WERI-Rb-1 (cell line): ENCODE data around the gene CDH10.
A peak's percentile ranks its signal among the peaks of the same experiment; 100 is the strongest.

Experiments used
- DNase-seq: peaks from one replicate; pipeline ENCODE4 v3.0.0-alpha.2; 2020
- H3K27ac ChIP-seq: fragments of 250-450 bp; sonication (Bioruptor Pico); 2 replicates; pipeline ENCODE4 v1.5.1; 2020; ENCODE audit warnings: mild to moderate bottlenecking, moderate library complexity
- H3K27me3 ChIP-seq: fragments of 250-450 bp; sonication (Bioruptor Pico); 2 replicates; pipeline ENCODE4 v1.5.1; 2021; ENCODE audit warnings: mild to moderate bottlenecking, low read depth, moderate library complexity; ENCODE audit not compliant: insufficient read depth, severe bottlenecking
- H3K36me3 ChIP-seq: fragments of 250-450 bp; sonication (Bioruptor Pico); 2 replicates; pipeline ENCODE4 v1.5.1; 2020; ENCODE audit warnings: mild to moderate bottlenecking, moderate library complexity
- H3K4me3 ChIP-seq: 2 replicates; pipeline ENCODE4 v1.5.1; 2011; ENCODE audit warnings: low read depth, mild to moderate bottlenecking, control low read depth, low read length
- H3K9me3 ChIP-seq: fragments of 250-450 bp; sonication (Bioruptor Pico); 2 replicates; pipeline ENCODE4 v1.5.1; 2021; ENCODE audit warnings: mild to moderate bottlenecking, moderate library complexity; ENCODE audit not compliant: severe bottlenecking
- CTCF ChIP-seq: IDR thresholded peaks from 2 replicates; pipeline ENCODE4 v1.5.1; 2011; ENCODE audit warnings: low read depth, mild to moderate bottlenecking, control low read depth, inconsistent platforms, low read length

The CDH10 gene

DNA sequence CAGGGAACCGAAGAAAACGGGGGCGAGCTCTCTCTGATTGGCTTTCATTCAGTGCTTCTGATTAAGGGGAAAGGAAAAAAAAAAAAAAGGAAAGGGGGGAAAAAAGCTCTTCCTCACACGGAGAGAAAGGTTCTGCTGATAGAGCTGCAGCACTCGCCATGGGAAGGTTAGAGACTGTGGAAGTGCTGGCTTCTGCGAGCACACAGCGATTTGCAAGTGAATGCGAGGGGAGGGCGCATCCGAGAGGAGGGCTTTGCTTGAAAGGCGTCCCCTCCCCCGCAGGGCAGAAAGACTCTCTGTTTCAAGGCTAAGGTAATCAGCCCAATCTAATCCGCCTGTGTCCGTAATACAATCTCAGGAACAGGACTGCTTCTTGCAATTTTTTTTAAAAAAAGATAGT, at the start of gene CDH10:
CDH10 (minus strand) TSS at position 218 of the 400 bp plus-strand sequence. CDS start 51,488 bp downstream, outside the sequence.
- H3K4me3 ChIP-seq: peak within 1 kb of the TSS; percentile 58
- TF ChIP-seq CTCF: no peak
- peak within 1 kb of the TSS; percentile 55 for H3K27ac ChIP-seq
- H3K36me3 ChIP-seq: no peaks in the 10 kb centered on the region
- H3K27me3 ChIP-seq: no peaks in the 10 kb centered on the region
- no peaks in the 10 kb centered on the region for H3K9me3 ChIP-seq
- peak; percentile 96 for DNase-seq

DNA sequence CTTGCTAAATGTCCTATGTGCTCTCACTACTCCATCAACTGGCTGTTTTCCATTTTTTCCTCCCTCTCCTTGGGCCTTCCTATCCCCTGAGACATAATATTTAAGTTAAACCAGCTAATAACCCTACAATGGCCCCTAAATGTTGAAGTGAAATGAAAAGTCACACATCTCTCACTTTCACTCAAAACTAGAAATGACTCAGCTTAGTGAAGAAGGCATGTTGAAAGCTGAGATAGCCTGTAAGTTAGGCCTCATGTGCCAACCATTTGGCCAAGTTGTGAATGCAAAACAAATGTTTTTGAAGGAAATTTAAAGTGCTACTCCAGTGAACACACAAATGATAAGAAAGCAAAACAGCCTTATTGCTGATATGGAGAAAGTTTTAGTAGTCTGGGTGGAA, 48.8 kb upstream of the CDH10 start:
- H3K27me3 ChIP-seq: no peaks in the 10 kb centered on the region
- H3K27ac ChIP-seq: no peak overlapping the region
- TF ChIP-seq CTCF: no peak
- H3K36me3 ChIP-seq: no peaks in the 10 kb centered on the region
- no peak for DNase-seq
- H3K9me3 ChIP-seq: no peaks in the 10 kb centered on the region
- no peak overlapping the region for H3K4me3 ChIP-seq

- Histone ChIP-seq H3K36me3 (no peaks in the 10 kb centered on the region), H3K9me3 (peaks cover 11% of the 10 kb centered on the region), H3K27me3 (no peaks in the 10 kb centered on the region), H3K27ac (no peak overlapping the region), H3K4me3 (no peak overlapping the region)
- TF ChIP-seq CTCF: no peak
- no peak for DNase-seq
These were observed 46.3 kb upstream of the CDH10 start for GRCh38 chr5:24691074-24691473.

- no peaks in the 10 kb centered on the region for H3K27me3 ChIP-seq
- no peaks in the 10 kb centered on the region for H3K36me3 ChIP-seq
- peaks cover 13% of the 10 kb centered on the region for H3K9me3 ChIP-seq
- H3K4me3 ChIP-seq: no peak overlapping the region
- TF ChIP-seq CTCF: no peak
- no peak for DNase-seq
- no peak overlapping the region for H3K27ac ChIP-seq
These were observed 36.3 kb upstream of the CDH10 start for GRCh38 chr5:24681106-24681505.

- DNase-seq: no peak
- no peak for TF ChIP-seq CTCF
- Histone ChIP-seq H3K36me3 (no peaks in the 10 kb centered on the region), H3K9me3 (no peaks in the 10 kb centered on the region), H3K4me3 (no peak overlapping the region), H3K27ac (no peak overlapping the region), H3K27me3 (no peaks in the 10 kb centered on the region)
These were observed 23.3 kb upstream of the CDH10 start for GRCh38 chr5:24668050-24668449.

GRCh38 chr5:24649531-24649930, 4.8 kb upstream of the CDH10 start:
- no peak for TF ChIP-seq CTCF
- Histone ChIP-seq H3K9me3 (no peaks in the 10 kb centered on the region), H3K27ac (no peak overlapping the region), H3K27me3 (no peaks in the 10 kb centered on the region), H3K4me3 (no peak overlapping the region), H3K36me3 (no peaks in the 10 kb centered on the region)
- DNase-seq: no peak
